Stimulated activated CD4-positive, alpha-beta T cell treated with anti-CD3 and anti-CD28 coated beads, Interleukin-1b, Interleukin-23, amount 100 ng/mL, for 24 hours (primary cell): ENCODE measurements around the gene CYP27B1.

Source experiments
- DNase-seq, 4 experiments: peaks; one replicate each; pipeline ENCODE4 v3.0.0-alpha.2; 2020; ENCODE audit warnings: low read depth in 4 of 4, low spot score in 1 of 4

Gene CYP27B1

GRCh38 chr12:57751788-57752667 is 14.8 kb downstream of the CYP27B1 start, which contains the start of gene CDK4:
TSS of gene CDK4 (minus strand) at chr12:57752310. CDS start at chr12:57751717, 593 bp downstream.
- peak; percentile 93 to 97 (median 95) for DNase-seq

GRCh38 chr12:57751432-57751787 is 15.5 kb downstream of the CYP27B1 start:
- DNase-seq = no peak

GRCh38 chr12:57750561-57751431 is 16.1 kb downstream of the CYP27B1 start:
- no peak for DNase-seq

- DNase-seq = no peak
These were observed 17.8 kb downstream of the CYP27B1 start for GRCh38 chr12:57749061-57749460.

GRCh38 chr12:57746025-57746424 is 20.9 kb downstream of the CYP27B1 start:
- DNase-seq = no peak

GRCh38 chr12:57745485-57745881 is 21.4 kb downstream of the CYP27B1 start:
- no peak for DNase-seq

GRCh38 chr12:57744777-57745484 is 21.9 kb downstream of the CYP27B1 start, which contains the start of gene TSPAN31:
TSS of gene TSPAN31 (plus strand) at chr12:57745039. CDS start at chr12:57745155, 116 bp downstream.
- DNase-seq = peak; percentile 85 to 94 (median 89)

GRCh38 chr12:57744194-57744776 is 22.6 kb downstream of the CYP27B1 start:
- peak; percentile 43 to 67 (median 66) for DNase-seq

GRCh38 chr12:57743769-57744168 is 23.1 kb downstream of the CYP27B1 start:
- DNase-seq = no peak

- peak; percentile 49 to 78 (median 58) for DNase-seq
These were observed 24.8 kb downstream of the CYP27B1 start for GRCh38 chr12:57741844-57742738.

GRCh38 chr12:57741413-57741789 is 25.5 kb downstream of the CYP27B1 start:
- DNase-seq = no peak

- peak; percentile 31 to 63 (median 40) for DNase-seq
These were observed 26.0 kb downstream of the CYP27B1 start for GRCh38 chr12:57740656-57741412.

GRCh38 chr12:57739914-57740538 is 26.9 kb downstream of the CYP27B1 start:
- no peak for DNase-seq

- no peak for DNase-seq
These were observed 27.5 kb downstream of the CYP27B1 start for GRCh38 chr12:57739387-57739786.

GRCh38 chr12:57738661-57739237 is 28.1 kb downstream of the CYP27B1 start, which contains the start of gene AGAP2:
TSS of gene AGAP2 (minus strand) at chr12:57738742. CDS start at chr12:57738246, 496 bp downstream.
- no peak for DNase-seq

GRCh38 chr12:57737467-57738460 is 29.1 kb downstream of the CYP27B1 start:
- no peak for DNase-seq
